HG02943 (cell line): ENCODE data around the gene KLRF1.
A peak's percentile ranks its signal among the peaks of the same experiment; 100 is the strongest.

Experiments
- ATAC-seq: cut with Tn5 transposase; IDR thresholded peaks from one replicate; pipeline ENCODE4 v1.9.1; 2021; ENCODE audit warnings: mild to moderate bottlenecking, low read depth, moderate library complexity; ENCODE audit not compliant: unreplicated experiment

Gene KLRF1

GRCh38 chr12:9808504-9808903, 18.8 kb upstream of the KLRF1 start:
- no peak for ATAC-seq

- no peak for ATAC-seq
Observed at GRCh38 chr12:9809338-9809737, 17.9 kb upstream of the KLRF1 start.

GRCh38 chr12:9809866-9810265, 17.4 kb upstream of the KLRF1 start:
- ATAC-seq = no peak

GRCh38 chr12:9810671-9811070, 16.6 kb upstream of the KLRF1 start:
- ATAC-seq = no peak

- no peak for ATAC-seq
Observed at GRCh38 chr12:9811621-9812020, 15.7 kb upstream of the KLRF1 start.

GRCh38 chr12:9813821-9814798, 13.2 kb upstream of the KLRF1 start:
- peak; percentile 83 for ATAC-seq

GRCh38 chr12:9820281-9820930, 6.9 kb upstream of the KLRF1 start:
- ATAC-seq = no peak

- ATAC-seq = no peak
Observed at GRCh38 chr12:9829483-9829882, 2.2 kb downstream of the KLRF1 start.

GRCh38 chr12:9829982-9830381, 2.7 kb downstream of the KLRF1 start:
- no peak for ATAC-seq

GRCh38 chr12:9831720-9832119, 4.4 kb downstream of the KLRF1 start:
- ATAC-seq = no peak

GRCh38 chr12:9843407-9843806, 16.1 kb downstream of the KLRF1 start:
- no peak for ATAC-seq

GRCh38 chr12:9848899-9849298, 21.6 kb downstream of the KLRF1 start:
- no peak for ATAC-seq

- no peak for ATAC-seq
Observed at GRCh38 chr12:9851050-9851449, 23.8 kb downstream of the KLRF1 start.

- ATAC-seq = no peak
Observed at GRCh38 chr12:9851927-9852326, 24.6 kb downstream of the KLRF1 start.

GRCh38 chr12:9856151-9856550, 28.9 kb downstream of the KLRF1 start:
- no peak for ATAC-seq

GRCh38 chr12:9856894-9857293, 29.6 kb downstream of the KLRF1 start:
- no peak for ATAC-seq

- no peak for ATAC-seq
Observed at GRCh38 chr12:9858135-9858534, 30.9 kb downstream of the KLRF1 start.

GRCh38 chr12:9864913-9865675, 37.8 kb downstream of the KLRF1 start:
- no peak for ATAC-seq

GRCh38 chr12:9866860-9867269, 39.6 kb downstream of the KLRF1 start:
- ATAC-seq = no peak

GRCh38 chr12:9867531-9867930, 40.2 kb downstream of the KLRF1 start:
- no peak for ATAC-seq

GRCh38 chr12:9868311-9868801, 41.1 kb downstream of the KLRF1 start:
- no peak for ATAC-seq
